H9 (cell line): ENCODE measurements around the gene NCOR1. TPM values are rescaled to one million over a fixed set of nuclear protein-coding genes. Genes with fewer than 3 reads are reported as not detected.
"Not testable (repeated sequence)": the region's sequence is repeated elsewhere in the genome, so short reads cannot be mapped to it uniquely, and the experiment has no call there.

Experiments used
- DNase-seq: peaks from one replicate; pipeline ENCODE4 v3.0.0-alpha.2; 2017
- H2AFZ ChIP-seq: one replicate; pipeline ENCODE4 v1.6.1; 2013; ENCODE audit warnings: mild to moderate bottlenecking, low read length, control low read depth, moderate library complexity
- H2AK5ac ChIP-seq: 2 replicates; pipeline ENCODE4 v1.6.1; 2013; ENCODE audit warnings: low read length, control low read depth, mixed read lengths; ENCODE audit not compliant: insufficient read length
- H2BK120ac ChIP-seq: one replicate; pipeline ENCODE4 v1.6.1; 2013; ENCODE audit warnings: low read depth, mild to moderate bottlenecking, low read length, control low read depth, inconsistent platforms; ENCODE audit not compliant: poor library complexity, severe bottlenecking
- H2BK12ac ChIP-seq: 2 replicates; pipeline ENCODE4 v1.6.1; 2013; ENCODE audit warnings: low read length, control low read depth, mixed read lengths, low read depth; ENCODE audit not compliant: insufficient read length
- H2BK15ac ChIP-seq: 2 replicates; pipeline ENCODE4 v1.6.1; 2013; ENCODE audit warnings: low read depth, low read length, control low read depth
- H2BK20ac ChIP-seq: one replicate; pipeline ENCODE4 v1.6.1; 2013; ENCODE audit warnings: low read depth, mild to moderate bottlenecking, low read length, control low read depth, inconsistent platforms; ENCODE audit not compliant: poor library complexity, severe bottlenecking
- H2BK5ac ChIP-seq: 2 replicates; pipeline ENCODE4 v1.6.1; 2013; ENCODE audit warnings: low read length, control low read depth, mixed read lengths; ENCODE audit not compliant: insufficient read length
- H3K14ac ChIP-seq: 2 replicates; pipeline ENCODE4 v1.6.1; 2013; ENCODE audit warnings: low read length, control low read depth; ENCODE audit not compliant: insufficient read depth
- H3K18ac ChIP-seq: 2 replicates; pipeline ENCODE4 v1.6.1; 2013; ENCODE audit warnings: low read depth, mild to moderate bottlenecking, mixed read lengths, low read length, control low read depth; ENCODE audit not compliant: insufficient read length
- H3K23ac ChIP-seq: 2 replicates; pipeline ENCODE4 v1.6.1; 2013; ENCODE audit warnings: low read length, control low read depth, mixed read lengths, low read depth; ENCODE audit not compliant: insufficient read length
- H3K23me2 ChIP-seq: 2 replicates; pipeline ENCODE4 v1.6.1; 2013; ENCODE audit warnings: low read depth, mild to moderate bottlenecking, mixed read lengths, low read length, control low read depth; ENCODE audit not compliant: insufficient read length, poor library complexity, severe bottlenecking
- H3K27ac ChIP-seq: 2 replicates; pipeline ENCODE4 v1.5.1; 2013; ENCODE audit warnings: low read length, control low read depth, mixed read lengths, low read depth; ENCODE audit not compliant: insufficient read length
- H3K27me3 ChIP-seq: 2 replicates; pipeline ENCODE4 v1.6.1; 2013; ENCODE audit warnings: low read length, control low read depth, inconsistent platforms; ENCODE audit not compliant: insufficient read depth
- H3K4ac ChIP-seq: 2 replicates; pipeline ENCODE4 v1.6.1; 2013; ENCODE audit warnings: low read depth, mild to moderate bottlenecking, control low read depth, inconsistent platforms, low read length, moderate library complexity
- H3K4me1 ChIP-seq: 2 replicates; pipeline ENCODE4 v1.6.1; 2013; ENCODE audit warnings: low read length, control low read depth, inconsistent platforms; ENCODE audit not compliant: insufficient read depth
- H3K4me2 ChIP-seq: 2 replicates; pipeline ENCODE4 v1.6.1; 2013; ENCODE audit warnings: low read length, control low read depth, mixed read lengths; ENCODE audit not compliant: insufficient read length, insufficient read depth
- H3K56ac ChIP-seq: 2 replicates; pipeline ENCODE4 v1.6.1; 2013; ENCODE audit warnings: low read depth, mild to moderate bottlenecking, mixed read lengths, low read length, control low read depth; ENCODE audit not compliant: insufficient read length
- H3K79me1 ChIP-seq: 2 replicates; pipeline ENCODE4 v1.6.1; 2013; ENCODE audit warnings: low read depth, mild to moderate bottlenecking, moderate library complexity, low read length, control low read depth, inconsistent platforms; ENCODE audit not compliant: insufficient read depth, poor library complexity, severe bottlenecking
- H3K79me2 ChIP-seq: 2 replicates; pipeline ENCODE4 v1.6.1; 2013; ENCODE audit warnings: low read length, control low read depth, inconsistent platforms; ENCODE audit not compliant: insufficient read depth
- H3K9ac ChIP-seq: 2 replicates; pipeline ENCODE4 v1.6.1; 2013; ENCODE audit warnings: low read length, control low read depth, mixed read lengths; ENCODE audit not compliant: insufficient read length; ENCODE audit errors: extremely low read depth
- H3K9me3 ChIP-seq: one replicate; pipeline ENCODE4 v1.6.1; 2013; ENCODE audit warnings: low read depth, low read length, inconsistent platforms; ENCODE audit not compliant: control insufficient read depth
- H3T11ph ChIP-seq: one replicate; pipeline ENCODE4 v1.6.1; 2013; ENCODE audit warnings: mild to moderate bottlenecking, low read length, control low read depth, inconsistent platforms
- H4K20me1 ChIP-seq: one replicate; pipeline ENCODE4 v1.6.1; 2013; ENCODE audit not compliant: control insufficient read depth, insufficient read length, insufficient read depth
- H4K5ac ChIP-seq: 2 replicates; pipeline ENCODE4 v1.6.1; 2013; ENCODE audit warnings: low read depth, mild to moderate bottlenecking, mixed read lengths, low read length, control low read depth; ENCODE audit not compliant: insufficient read length
- H4K8ac ChIP-seq: replicated peaks from 2 replicates; pipeline ENCODE4 v1.6.1; 2013; ENCODE audit warnings: low read length, control low read depth, mixed read lengths, low read depth; ENCODE audit not compliant: insufficient read length
- H4K91ac ChIP-seq: 2 replicates; pipeline ENCODE4 v1.6.1; 2013; ENCODE audit warnings: low read depth, mild to moderate bottlenecking, moderate library complexity, mixed read lengths, low read length, control low read depth; ENCODE audit not compliant: insufficient read length
- H3K27ac Mint-ChIP-seq, 3 experiments: 2 replicates in 2 of 3; 3 replicates in 1 of 3; pipeline ENCODE4 v1.8.0; 2020 to 2021; ENCODE audit warnings: mixed read lengths in 3 of 3, mild to moderate bottlenecking in 1 of 3, moderate library complexity in 1 of 3
- H3K27me3 Mint-ChIP-seq: 2 replicates; pipeline ENCODE4 v1.8.0; 2021; ENCODE audit warnings: low read depth, mild to moderate bottlenecking, moderate library complexity, mixed read lengths
- H3K36me3 Mint-ChIP-seq, 3 experiments: 2 replicates in 2 of 3; 3 replicates in 1 of 3; pipeline ENCODE4 v1.8.0; 2020 to 2021; ENCODE audit warnings: low read depth in 3 of 3, mixed read lengths in 3 of 3; ENCODE audit not compliant: insufficient read depth in 1 of 3
- H3K4me1 Mint-ChIP-seq, 2 experiments: 2 replicates each; pipeline ENCODE4 v1.8.0; 2020; ENCODE audit warnings: mixed read lengths in 2 of 2
- H3K4me3 Mint-ChIP-seq, 2 experiments: 2 replicates in 1 of 2; 3 replicates in 1 of 2; pipeline ENCODE4 v1.8.0; 2020 to 2021; ENCODE audit warnings: mild to moderate bottlenecking in 2 of 2, mixed read lengths in 2 of 2, moderate library complexity in 1 of 2
- H3K9me3 Mint-ChIP-seq, 2 experiments: 2 replicates in 1 of 2; 3 replicates in 1 of 2; pipeline ENCODE4 v1.8.0; 2020; ENCODE audit warnings: mild to moderate bottlenecking in 2 of 2, mixed read lengths in 2 of 2, moderate library complexity in 1 of 2
- CTCF ChIP-seq: fragments of 200-600 bp; sonication (generic); conservative IDR thresholded peaks from 3 replicates; pipeline ENCODE4 v1.8.0; 2021; ENCODE audit warnings: antibody characterized with exemption, mild to moderate bottlenecking
- WGBS: extraction: QIAGEN DNeasy Blood & Tissue Kit; methylation state at CpG from one replicate; pipeline ENCODE4 v1.1.7; 2013; ENCODE audit warnings: missing lambda C conversion rate, low lambda C conversion rate, mixed read lengths; ENCODE audit not compliant: insufficient read length; ENCODE audit errors: extremely low coverage; 5-methylcytosine and 5-hydroxymethylcytosine counted together
- total RNA-seq: library from RNA; stranded (reverse); gene quantifications from 2 replicates; pipeline ENCODE4 v1.2.1, GENCODE V29; 2021

The NCOR1 gene
- total RNA-seq, 1 experiment from 2014 or later = 119 TPM

- Mint-ChIP-seq H3K36me3 (peaks cover 16 to 35% (median 31%) of the 10 kb centered on the region in 3 experiments; a peak in 6 of 7 replicates), H3K4me3 (no peak overlapping the region), H3K9me3 (peaks cover 0 to 3% of the 10 kb centered on the region in 2 experiments; a peak in 1 of 5 replicates), H3K27me3 (no peaks in the 10 kb centered on the region), H3K4me1 (peaks cover 19 to 28% of the 10 kb centered on the region in 2 experiments), H3K27ac (no peak overlapping the region)
- Histone ChIP-seq H2BK20ac (no peak overlapping the region), H3K56ac (no peak overlapping the region), H4K5ac (no peak overlapping the region), H4K20me1 (no peaks in the 10 kb centered on the region), H3K23ac (no peak overlapping the region), H4K8ac (no peak overlapping the region), H2BK12ac (no peak overlapping the region), H2BK5ac (no peak overlapping the region), H3K4ac (no peak overlapping the region), H3K18ac (no peak overlapping the region), H3K27ac (no peak overlapping the region), H3K23me2 (no peaks in the 10 kb centered on the region), H2BK15ac (no peak overlapping the region), H2BK120ac (no peak overlapping the region), H3K4me2 (no peak overlapping the region), H3T11ph (no peak overlapping the region), H4K91ac (no peak overlapping the region), H3K9me3 (no peaks in the 10 kb centered on the region), H3K4me1 (no peaks in the 10 kb centered on the region; the same call in 1 of the 2 replicates), H2AK5ac (no peak overlapping the region), H3K79me2 (peaks cover 12% of the 10 kb centered on the region; the same call in 1 of the 2 replicates), H3K79me1 (peaks cover 4% of the 10 kb centered on the region), H2AFZ (no peak overlapping the region), H3K14ac (no peak overlapping the region), H3K9ac (no peak overlapping the region), H3K27me3 (no peaks in the 10 kb centered on the region)
- no peak for TF ChIP-seq CTCF
- WGBS = no CpG with 5 or more reads among the region's 1 CpG
- no peak for DNase-seq
These were observed 18.1 kb downstream of the NCOR1 start for GRCh38 chr17:16197276-16197675.

GRCh38 chr17:16194307-16194835 lies 21.0 kb downstream of the NCOR1 start:
- not testable (repeated sequence) for H4K5ac ChIP-seq

More at GRCh38 chr17:16194307-16194835, 21.0 kb downstream of the NCOR1 start:
- H2AK5ac ChIP-seq, H3K79me1 ChIP-seq, H3K14ac ChIP-seq, H2BK15ac ChIP-seq, H3K27ac ChIP-seq, H3K27ac Mint-ChIP-seq, H3T11ph ChIP-seq, H2BK20ac ChIP-seq, H3K4me1 Mint-ChIP-seq, H3K4me2 ChIP-seq, H3K79me2 ChIP-seq, H3K56ac ChIP-seq, H3K4me3 Mint-ChIP-seq, H3K23ac ChIP-seq, H4K8ac ChIP-seq, H2AFZ ChIP-seq, H3K9me3 ChIP-seq, H3K9ac ChIP-seq, H3K4ac ChIP-seq, H2BK5ac ChIP-seq, H2BK12ac ChIP-seq, H3K27me3 Mint-ChIP-seq, H2BK120ac ChIP-seq, H4K91ac ChIP-seq, H3K18ac ChIP-seq, H4K20me1 ChIP-seq, H3K23me2 ChIP-seq, DNase-seq, H3K27me3 ChIP-seq, H3K4me1 ChIP-seq, H3K9me3 Mint-ChIP-seq: not testable (repeated sequence)
- peaks cover 23 to 51% (median 49%) of the 10 kb centered on the region in 3 experiments; a peak in 6 of 7 replicates for H3K36me3 Mint-ChIP-seq
- WGBS = no CpG with 5 or more reads among the region's 2 CpGs
